ENCODE data around the gene ATP13A3.
"Not testable (repeated sequence)": the region's sequence is repeated elsewhere in the genome, so short reads cannot be mapped to it uniquely, and the experiment has no call there.

DNA sequence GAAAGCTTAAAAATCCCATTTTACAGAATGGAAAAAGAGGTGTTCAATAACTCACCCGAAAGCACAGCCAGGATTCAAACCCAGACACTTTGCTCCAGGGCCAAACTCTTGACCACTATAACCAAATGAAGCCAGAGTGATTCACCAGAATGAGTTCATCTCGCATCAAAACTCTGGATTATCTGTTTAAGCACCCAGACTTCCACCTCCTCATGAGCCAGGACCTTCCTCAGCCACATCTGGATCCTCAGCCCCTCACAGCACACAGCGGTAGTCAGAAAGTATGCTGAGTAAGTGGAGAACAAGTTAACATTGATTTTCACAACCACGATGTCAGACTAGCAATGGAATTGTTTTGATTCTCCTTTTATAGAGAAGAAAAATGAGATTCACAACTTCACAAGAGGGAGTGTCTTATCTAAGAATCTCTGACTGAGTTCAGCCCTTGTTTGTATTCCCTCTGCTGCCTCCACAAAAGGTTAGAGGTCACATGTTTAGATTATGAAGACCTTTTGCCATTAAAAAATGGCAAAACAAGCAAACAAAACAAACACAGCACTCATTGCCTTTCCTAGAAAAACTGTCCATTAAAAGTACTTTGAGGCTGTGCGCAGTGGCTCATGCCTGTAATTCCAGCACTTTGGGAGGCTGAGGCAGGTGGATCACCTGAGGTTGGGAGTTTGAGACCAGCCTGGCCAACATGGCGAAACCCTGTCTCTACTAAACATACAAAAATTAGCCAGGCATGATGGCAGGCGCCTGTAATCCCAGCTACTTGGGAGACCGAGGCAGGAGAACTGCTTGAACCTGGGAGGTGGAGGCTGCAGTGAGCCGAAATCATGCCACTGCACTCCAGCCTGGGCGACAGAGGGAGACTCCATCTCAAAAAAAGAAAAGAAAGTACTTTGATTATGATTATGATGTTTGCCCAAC is 7.5 kb upstream of the ATP13A3 start:
- TF ChIP-seq, protein P1, sequence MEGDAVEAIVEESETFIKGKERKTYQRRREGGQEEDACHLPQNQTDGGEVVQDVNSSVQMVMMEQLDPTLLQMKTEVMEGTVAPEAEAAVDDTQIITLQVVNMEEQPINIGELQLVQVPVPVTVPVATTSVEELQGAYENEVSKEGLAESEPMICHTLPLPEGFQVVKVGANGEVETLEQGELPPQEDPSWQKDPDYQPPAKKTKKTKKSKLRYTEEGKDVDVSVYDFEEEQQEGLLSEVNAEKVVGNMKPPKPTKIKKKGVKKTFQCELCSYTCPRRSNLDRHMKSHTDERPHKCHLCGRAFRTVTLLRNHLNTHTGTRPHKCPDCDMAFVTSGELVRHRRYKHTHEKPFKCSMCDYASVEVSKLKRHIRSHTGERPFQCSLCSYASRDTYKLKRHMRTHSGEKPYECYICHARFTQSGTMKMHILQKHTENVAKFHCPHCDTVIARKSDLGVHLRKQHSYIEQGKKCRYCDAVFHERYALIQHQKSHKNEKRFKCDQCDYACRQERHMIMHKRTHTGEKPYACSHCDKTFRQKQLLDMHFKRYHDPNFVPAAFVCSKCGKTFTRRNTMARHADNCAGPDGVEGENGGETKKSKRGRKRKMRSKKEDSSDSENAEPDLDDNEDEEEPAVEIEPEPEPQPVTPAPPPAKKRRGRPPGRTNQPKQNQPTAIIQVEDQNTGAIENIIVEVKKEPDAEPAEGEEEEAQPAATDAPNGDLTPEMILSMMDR (IDR thresholded peaks at IDR 0.05): not testable (repeated sequence)
- not testable (repeated sequence) for TF ChIP-seq POLR2A (IDR thresholded peaks at IDR 0.05)
